ENCODE data around the gene CLCA1.

Gene CLCA1, protein sequence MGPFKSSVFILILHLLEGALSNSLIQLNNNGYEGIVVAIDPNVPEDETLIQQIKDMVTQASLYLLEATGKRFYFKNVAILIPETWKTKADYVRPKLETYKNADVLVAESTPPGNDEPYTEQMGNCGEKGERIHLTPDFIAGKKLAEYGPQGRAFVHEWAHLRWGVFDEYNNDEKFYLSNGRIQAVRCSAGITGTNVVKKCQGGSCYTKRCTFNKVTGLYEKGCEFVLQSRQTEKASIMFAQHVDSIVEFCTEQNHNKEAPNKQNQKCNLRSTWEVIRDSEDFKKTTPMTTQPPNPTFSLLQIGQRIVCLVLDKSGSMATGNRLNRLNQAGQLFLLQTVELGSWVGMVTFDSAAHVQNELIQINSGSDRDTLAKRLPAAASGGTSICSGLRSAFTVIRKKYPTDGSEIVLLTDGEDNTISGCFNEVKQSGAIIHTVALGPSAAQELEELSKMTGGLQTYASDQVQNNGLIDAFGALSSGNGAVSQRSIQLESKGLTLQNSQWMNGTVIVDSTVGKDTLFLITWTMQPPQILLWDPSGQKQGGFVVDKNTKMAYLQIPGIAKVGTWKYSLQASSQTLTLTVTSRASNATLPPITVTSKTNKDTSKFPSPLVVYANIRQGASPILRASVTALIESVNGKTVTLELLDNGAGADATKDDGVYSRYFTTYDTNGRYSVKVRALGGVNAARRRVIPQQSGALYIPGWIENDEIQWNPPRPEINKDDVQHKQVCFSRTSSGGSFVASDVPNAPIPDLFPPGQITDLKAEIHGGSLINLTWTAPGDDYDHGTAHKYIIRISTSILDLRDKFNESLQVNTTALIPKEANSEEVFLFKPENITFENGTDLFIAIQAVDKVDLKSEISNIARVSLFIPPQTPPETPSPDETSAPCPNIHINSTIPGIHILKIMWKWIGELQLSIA

GRCh38 chr1:86468501-86468977 lies at the start of gene CLCA1:
TSS of gene CLCA1 (plus strand) at chr1:86468927. CDS start at chr1:86468972, 45 bp downstream.
- DNase-seq, result no peak
- in situ Hi-C loops (cut with HindIII; ENCODE audit: low pct_ligation_motif_present, low pct_unique_long_range_greater_than_20kb, low sequenced_read_pairs), result no loop called here

DNA sequence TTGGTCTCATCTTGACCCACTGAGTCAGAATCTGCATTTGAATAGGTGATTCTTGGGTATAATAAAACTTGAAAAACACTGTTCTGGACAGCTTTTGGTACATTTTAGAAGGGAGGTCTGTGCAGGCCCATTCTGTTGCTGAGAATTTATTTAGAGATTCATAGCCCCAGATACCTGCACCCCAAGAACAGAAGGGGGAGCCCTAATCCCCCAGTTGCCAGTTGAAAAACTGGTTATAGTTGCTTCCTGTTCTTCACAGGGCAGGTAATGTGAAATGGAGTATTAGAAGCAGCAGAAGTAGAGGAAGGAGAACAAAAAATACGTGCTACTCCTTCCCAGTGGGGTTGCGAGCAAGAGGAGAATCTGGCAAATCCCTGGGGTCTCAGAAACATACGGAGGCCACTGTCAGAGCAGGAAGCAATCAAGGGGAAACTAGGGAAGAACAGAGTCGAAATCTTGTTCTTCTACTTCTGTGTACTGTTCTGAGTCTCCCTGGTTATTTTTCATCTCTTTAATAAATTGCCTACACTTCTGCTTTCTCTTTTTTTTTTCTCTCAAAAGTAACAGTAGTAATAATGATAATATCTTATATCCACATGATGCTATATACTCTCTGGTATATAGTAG lies 49.3 kb upstream of the CLCA1 start:
- in situ Hi-C loops (cut with HindIII; ENCODE audit: low pct_ligation_motif_present, low pct_unique_long_range_greater_than_20kb, low sequenced_read_pairs), result no loop called here
- DNase-seq, result peak; percentile 36

- in situ Hi-C loops (cut with HindIII; ENCODE audit: low pct_ligation_motif_present, low pct_unique_long_range_greater_than_20kb, low sequenced_read_pairs), result no loop called here
- DNase-seq, result no peak
These were observed 47.0 kb upstream of the CLCA1 start for GRCh38 chr1:86421601-86422280.

DNA sequence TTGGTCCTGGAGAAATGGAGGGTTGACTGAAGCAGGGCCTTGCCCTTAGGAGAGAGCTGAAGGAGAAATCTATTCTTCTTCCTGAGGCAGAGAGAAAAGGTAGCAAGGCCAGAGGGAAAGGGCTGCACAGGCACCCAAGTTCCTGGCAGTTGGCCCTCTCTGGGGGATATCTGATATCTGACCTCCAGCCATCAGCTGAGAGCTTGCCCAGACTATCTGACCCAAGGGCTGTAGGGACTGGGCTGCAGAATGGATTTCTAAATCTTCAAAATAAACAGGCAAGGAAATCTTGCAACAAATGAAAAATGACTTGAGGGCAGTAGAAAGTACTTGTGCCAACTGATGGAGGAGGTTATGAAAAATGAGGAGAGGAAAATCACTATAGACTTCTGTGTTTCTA lies 45.3 kb upstream of the CLCA1 start:
- no peak for DNase-seq
- in situ Hi-C loops (cut with HindIII; ENCODE audit: low pct_ligation_motif_present, low pct_unique_long_range_greater_than_20kb, low sequenced_read_pairs), result no loop called here

DNA sequence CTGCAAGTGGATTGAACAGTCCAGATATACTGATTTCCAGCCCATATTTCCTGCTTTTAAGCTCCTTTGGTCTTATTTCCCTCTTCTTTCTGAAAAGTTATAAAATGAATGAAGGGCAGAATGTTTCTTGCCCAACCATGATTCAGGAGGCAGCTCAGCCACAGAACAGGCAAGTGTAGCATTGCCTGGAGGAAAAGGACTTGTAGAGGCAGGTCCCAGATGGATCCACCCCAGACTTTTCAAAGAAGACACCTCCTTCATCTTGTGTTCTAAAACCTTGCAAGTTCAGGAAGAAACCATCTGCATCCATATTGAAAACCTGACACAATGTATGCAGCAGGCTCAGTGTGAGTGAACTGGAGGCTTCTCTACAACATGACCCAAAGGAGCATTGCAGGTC lies 44.9 kb upstream of the CLCA1 start, which contains the start of gene CLCA2:
TSS of gene CLCA2 (plus strand) at position 299 of the 400 bp plus-strand sequence. CDS start at position 376, 77 bp downstream.
- no peak for DNase-seq
- in situ Hi-C loops (cut with HindIII; ENCODE audit: low pct_ligation_motif_present, low pct_unique_long_range_greater_than_20kb, low sequenced_read_pairs), result no loop called here

DNA sequence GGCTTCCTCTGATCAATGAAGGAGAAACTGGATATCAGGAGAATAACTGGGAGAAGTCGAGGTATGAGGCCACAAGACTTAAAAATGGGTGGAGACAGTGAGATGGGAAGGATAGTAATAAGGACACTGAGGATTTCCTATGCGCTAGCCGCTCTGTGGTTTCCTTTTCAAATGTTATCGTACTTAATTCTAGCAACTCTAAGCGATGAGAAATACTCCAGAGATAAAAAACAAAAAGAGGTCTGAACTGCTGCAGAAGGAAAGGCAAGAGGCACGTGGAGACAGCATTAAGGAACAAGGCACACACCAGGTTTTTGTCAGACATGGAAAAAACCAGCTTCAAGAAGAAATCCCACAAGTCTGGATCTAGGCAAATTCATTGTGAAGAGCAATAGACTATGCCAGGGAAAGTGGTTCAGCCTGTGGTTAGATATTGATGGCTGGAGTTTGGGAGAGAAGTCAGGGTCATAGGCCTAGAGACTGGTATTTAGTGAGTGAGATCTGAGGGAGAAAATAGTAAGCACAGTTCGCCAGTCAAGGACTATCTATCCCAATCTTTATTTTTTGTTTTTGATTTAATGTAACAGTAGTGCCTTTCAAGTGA lies 39.5 kb upstream of the CLCA1 start:
- no peak for DNase-seq
- in situ Hi-C loops (cut with HindIII; ENCODE audit: low pct_ligation_motif_present, low pct_unique_long_range_greater_than_20kb, low sequenced_read_pairs), result no loop called here

GRCh38 chr1:86429835-86430234 lies 38.9 kb upstream of the CLCA1 start:
- in situ Hi-C loops (cut with HindIII; ENCODE audit: low pct_ligation_motif_present, low pct_unique_long_range_greater_than_20kb, low sequenced_read_pairs), result no loop called here
- DNase-seq, result no peak

- DNase-seq, result no peak
- in situ Hi-C loops (cut with HindIII; ENCODE audit: low pct_ligation_motif_present, low pct_unique_long_range_greater_than_20kb, low sequenced_read_pairs), result no loop called here
These were observed 38.4 kb upstream of the CLCA1 start for GRCh38 chr1:86430376-86430775.

DNA sequence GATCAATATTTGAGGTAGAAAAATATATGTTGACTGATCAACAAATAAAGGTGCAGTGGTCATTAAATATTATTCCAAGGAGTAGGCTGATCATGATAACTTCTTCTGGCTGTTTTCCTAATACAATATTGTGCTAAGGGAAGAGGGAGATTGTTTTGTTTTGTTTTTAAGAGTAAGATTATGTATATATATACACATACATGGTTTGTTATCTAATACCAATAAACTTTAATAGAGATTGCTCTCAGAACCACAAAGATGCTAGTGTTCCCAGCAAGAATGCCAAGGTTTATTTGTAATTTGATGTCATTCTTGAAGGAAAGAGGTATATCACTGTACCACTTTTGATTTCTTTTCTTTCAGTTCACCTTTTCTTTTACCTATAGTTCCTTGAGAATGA lies 34.7 kb upstream of the CLCA1 start:
- in situ Hi-C loops (cut with HindIII; ENCODE audit: low pct_ligation_motif_present, low pct_unique_long_range_greater_than_20kb, low sequenced_read_pairs), result no loop called here
- DNase-seq, result no peak

- in situ Hi-C loops (cut with HindIII; ENCODE audit: low pct_ligation_motif_present, low pct_unique_long_range_greater_than_20kb, low sequenced_read_pairs), result no loop called here
- DNase-seq, result no peak
These were observed 33.4 kb upstream of the CLCA1 start for GRCh38 chr1:86435327-86435726.

GRCh38 chr1:86436041-86436440 lies 32.7 kb upstream of the CLCA1 start:
- in situ Hi-C loops (cut with HindIII; ENCODE audit: low pct_ligation_motif_present, low pct_unique_long_range_greater_than_20kb, low sequenced_read_pairs), result no loop called here
- DNase-seq, result no peak

- no peak for DNase-seq
- in situ Hi-C loops (cut with HindIII; ENCODE audit: low pct_ligation_motif_present, low pct_unique_long_range_greater_than_20kb, low sequenced_read_pairs), result no loop called here
These were observed 27.1 kb upstream of the CLCA1 start for GRCh38 chr1:86441581-86441980.

DNA sequence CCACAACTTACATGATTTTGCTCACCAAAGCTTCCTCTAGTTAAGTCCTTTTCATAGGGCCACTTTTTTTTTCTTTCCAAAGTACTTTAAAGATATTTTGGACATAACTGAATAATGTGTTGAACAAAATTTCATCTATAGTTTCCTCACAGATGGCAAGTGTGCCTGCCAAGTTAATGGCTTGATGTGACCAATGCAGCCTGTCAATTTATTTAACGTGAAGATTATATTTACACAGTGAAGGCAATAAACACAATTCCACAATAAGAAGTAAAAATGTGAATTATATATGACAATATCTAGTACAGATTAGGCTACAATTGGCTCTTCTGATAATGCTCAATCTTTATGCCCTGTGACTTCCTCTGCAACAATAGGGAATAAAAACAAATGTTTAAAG lies 26.7 kb upstream of the CLCA1 start:
- in situ Hi-C loops (cut with HindIII; ENCODE audit: low pct_ligation_motif_present, low pct_unique_long_range_greater_than_20kb, low sequenced_read_pairs), result no loop called here
- DNase-seq, result no peak

GRCh38 chr1:86445919-86446318 lies 22.8 kb upstream of the CLCA1 start:
- DNase-seq, result no peak
- in situ Hi-C loops (cut with HindIII; ENCODE audit: low pct_ligation_motif_present, low pct_unique_long_range_greater_than_20kb, low sequenced_read_pairs), result no loop called here

DNA sequence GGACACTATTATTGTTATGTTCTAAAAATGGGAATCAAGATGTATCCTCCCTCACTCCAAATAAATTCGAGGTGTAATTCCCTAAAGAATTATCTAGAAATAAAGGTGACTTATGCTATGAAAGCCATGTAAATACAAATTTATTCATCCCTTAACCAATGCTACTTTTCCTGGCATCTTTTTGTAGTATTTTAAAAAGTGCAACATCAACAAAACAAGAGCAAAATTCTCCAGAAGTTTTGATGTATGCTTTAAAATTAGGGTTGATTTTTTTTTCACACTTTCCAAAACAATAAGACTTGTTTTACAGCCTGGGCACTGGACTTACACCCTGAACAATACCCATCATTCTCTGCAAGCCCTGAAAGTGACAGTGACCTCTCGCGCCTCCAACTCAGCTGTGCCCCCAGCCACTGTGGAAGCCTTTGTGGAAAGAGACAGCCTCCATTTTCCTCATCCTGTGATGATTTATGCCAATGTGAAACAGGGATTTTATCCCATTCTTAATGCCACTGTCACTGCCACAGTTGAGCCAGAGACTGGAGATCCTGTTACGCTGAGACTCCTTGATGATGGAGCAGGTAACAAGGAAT lies 21.4 kb upstream of the CLCA1 start:
- in situ Hi-C loops (cut with HindIII; ENCODE audit: low pct_ligation_motif_present, low pct_unique_long_range_greater_than_20kb, low sequenced_read_pairs), result no loop called here

DNA sequence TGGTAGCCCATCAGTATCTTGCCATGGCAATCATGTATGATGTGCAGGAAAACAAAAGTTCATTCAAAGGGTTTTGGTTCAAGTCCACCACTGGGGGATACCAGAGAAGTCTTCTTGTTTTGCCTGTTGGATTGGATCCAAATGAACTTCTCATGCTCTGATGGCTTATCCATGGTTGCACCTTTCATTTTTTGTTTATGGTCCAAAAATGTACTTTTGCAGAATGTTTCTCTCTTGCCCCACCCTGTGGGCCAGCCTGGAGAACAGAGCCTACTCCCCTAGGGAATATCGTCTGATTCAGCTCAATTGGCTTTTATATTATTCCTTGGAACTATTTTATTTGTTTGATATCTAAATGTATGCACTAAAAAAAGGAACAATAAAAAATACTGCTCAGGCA lies 20.1 kb upstream of the CLCA1 start:
- DNase-seq, result no peak
- in situ Hi-C loops (cut with HindIII; ENCODE audit: low pct_ligation_motif_present, low pct_unique_long_range_greater_than_20kb, low sequenced_read_pairs), result no loop called here

More for the DNA sequence above, 21.4 kb upstream of the CLCA1 start:
- DNase-seq, result no peak

DNA sequence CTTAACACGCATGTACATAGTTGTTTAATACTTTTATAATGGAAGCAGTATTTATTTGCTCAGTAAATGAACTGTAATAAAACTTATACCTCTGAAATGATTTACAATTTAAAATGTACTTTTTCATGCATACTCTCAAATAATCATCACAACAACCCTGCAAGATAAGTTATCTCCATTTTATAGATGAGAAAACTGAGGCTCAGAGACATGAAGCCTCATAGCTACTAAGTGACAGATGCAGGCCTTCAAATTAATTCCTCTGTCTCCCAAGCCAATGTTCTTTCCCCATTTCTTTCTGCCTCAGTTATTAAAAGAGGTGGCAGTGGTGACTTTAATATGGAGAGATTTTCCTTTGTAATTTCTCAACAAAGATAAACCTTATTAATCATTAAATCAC lies 19.6 kb upstream of the CLCA1 start:
- in situ Hi-C loops (cut with HindIII; ENCODE audit: low pct_ligation_motif_present, low pct_unique_long_range_greater_than_20kb, low sequenced_read_pairs), result no loop called here
- DNase-seq, result no peak

DNA sequence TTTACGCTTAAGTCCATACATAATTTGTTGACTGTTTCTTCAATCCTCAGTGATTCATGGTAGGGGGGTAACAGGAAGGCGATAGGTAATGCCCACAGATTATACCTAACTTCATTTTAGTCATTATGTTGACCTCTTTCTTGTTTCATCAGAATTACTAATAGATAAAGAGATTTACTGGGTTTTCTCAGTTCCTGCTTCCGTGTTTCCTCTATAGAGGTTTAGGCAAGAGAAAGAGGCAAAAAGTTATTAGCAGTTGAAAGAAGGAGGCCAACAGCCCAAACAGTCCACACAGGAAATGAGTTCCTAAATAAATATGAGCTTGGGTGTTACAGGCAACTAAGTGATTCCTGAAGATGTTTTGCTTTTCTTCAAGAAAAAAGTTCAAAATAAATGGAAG lies 17.9 kb upstream of the CLCA1 start:
- in situ Hi-C loops (cut with HindIII; ENCODE audit: low pct_ligation_motif_present, low pct_unique_long_range_greater_than_20kb, low sequenced_read_pairs), result no loop called here

More for the DNA sequence above, 17.9 kb upstream of the CLCA1 start:
- DNase-seq, result no peak
